ENCODE measurements around the gene DOK6. TPM values are rescaled to one million over a fixed set of nuclear protein-coding genes. Genes with fewer than 3 reads are reported as not detected.

Gene DOK6
- total and polyA plus RNA-seq, 2 donors (not counting 3 experiments of a cell fraction or from before 2014, with no cell fraction given) = under 0.01 TPM; not detected in 1

DNA sequence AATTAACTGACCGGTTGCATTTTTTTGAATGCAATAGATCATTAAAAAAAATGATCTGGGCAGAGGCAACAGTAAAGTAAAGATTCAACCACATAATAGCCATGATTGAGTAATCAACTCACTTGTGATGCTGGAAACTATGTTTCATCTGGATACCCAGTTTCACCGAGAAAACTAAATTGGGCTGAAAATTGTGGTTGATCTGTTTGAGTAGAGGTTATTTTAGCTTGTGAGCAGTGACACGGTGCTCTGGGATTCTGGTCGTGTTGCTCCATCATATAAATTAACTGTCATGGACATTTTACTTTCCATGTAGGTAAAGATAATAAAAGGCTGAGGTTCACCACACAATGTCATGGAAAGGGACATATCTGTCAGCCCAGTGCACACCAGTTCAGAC lies 488.3 kb downstream of the DOK6 start:
- dilution Hi-C loops (cut with MboI; ENCODE audit: extremely low pct_ligation_motif_present, low sequenced_read_pairs) = no loop called here
- intact Hi-C loops (cut with micrococcal nuclease) = no loop called here
- Histone ChIP-seq H3K4me3 (replicated peaks in 1 of 3; ENCODE audit: insufficient read depth in 1 of 3, low read depth in 1 of 3, low read length in 3 of 3) (no peak overlapping the region), H3K79me2 (ENCODE audit: control insufficient read depth, insufficient read depth, low read length) (no peaks in the 10 kb centered on the region), H3K4me2 (ENCODE audit: insufficient read depth, low read length) (no peak overlapping the region), H3K4me1 (ENCODE audit: control insufficient read depth, extremely low read depth, insufficient read depth, low read length) (no peaks in the 10 kb centered on the region), H3K9ac (replicated peaks; ENCODE audit: extremely low read depth, insufficient read depth, low read length) (no peak overlapping the region), H4K20me1 (replicated peaks; ENCODE audit: control insufficient read depth, extremely low read depth, insufficient read depth, low read length) (no peaks in the 10 kb centered on the region), H3K27me3 (ENCODE audit: control insufficient read depth in 2 of 2, insufficient read depth in 2 of 2, low read length in 2 of 2) (no peaks in the 10 kb centered on the region), H2AFZ (ENCODE audit: low read depth, low read length) (no peak overlapping the region), H3K36me3 (ENCODE audit: control insufficient read depth in 2 of 2, extremely low read depth in 1 of 2, insufficient read depth in 2 of 2, low read length in 2 of 2) (no peaks in the 10 kb centered on the region), H3K9me1 (replicated peaks; ENCODE audit: control insufficient read depth, extremely low read depth, insufficient read depth, low read length) (no peaks in the 10 kb centered on the region), H3K27ac (ENCODE audit: insufficient read depth, low read depth, low read length) (no peak overlapping the region), H3K9me3 (replicated peaks; ENCODE audit: control insufficient read depth, insufficient read depth, low read length) (no peaks in the 10 kb centered on the region)
- ChIA-PET POLR2A (no interaction called here), CTCF (interaction anchor here (0.6 kb wide), 1 partner anchor 13 kb away, joined by 3 read pairs; no protein-coding TSS in a partner anchor)
- no TSS peak for BruUV-seq (replicated peaks)
- TF ChIP-seq GATA2 (IDR thresholded peaks at IDR 0.05; ENCODE audit: insufficient read depth, insufficient read length, low read depth, low read length) (no peak), JUN (IDR thresholded peaks at IDR 0.05; ENCODE audit: borderline replicate concordance, insufficient read depth, insufficient read length, low read depth) (no peak), FOS (IDR thresholded peaks at IDR 0.05; ENCODE audit: borderline replicate concordance, insufficient read depth, low read length) (no peak), POLR2AphosphoS5 (IDR thresholded peaks at IDR 0.05; ENCODE audit: insufficient read depth, low read depth, low read length) (no peak), POLR2A (IDR thresholded peaks at IDR 0.05; ENCODE audit: low read depth, low read length) (no peak), EZH2 (IDR thresholded peaks at IDR 0.05; ENCODE audit: borderline replicate concordance, low read depth, low read length, severe bottlenecking) (no peak), MYC (IDR thresholded peaks at IDR 0.05; ENCODE audit: low read depth, low read length) (no peak), CTCF (IDR thresholded peaks at IDR 0.05; ENCODE audit: extremely low read depth in 1 of 2, insufficient read depth in 1 of 2, low read depth in 1 of 2, low read length in 2 of 2) (no peak)
- TF ChIP-seq, protein P1, sequence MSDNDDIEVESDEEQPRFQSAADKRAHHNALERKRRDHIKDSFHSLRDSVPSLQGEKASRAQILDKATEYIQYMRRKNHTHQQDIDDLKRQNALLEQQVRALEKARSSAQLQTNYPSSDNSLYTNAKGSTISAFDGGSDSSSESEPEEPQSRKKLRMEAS (IDR thresholded peaks at IDR 0.05; ENCODE audit: insufficient read depth, insufficient read length) = no peak
- DNase-seq (ENCODE audit: low read depth, low spot score) = no peak
- FAIRE-seq = no peak

Measured in endothelial cell of umbilical vein (primary cell).